GM04504 (cell line): Measurements from ENCODE around the gene C13orf46.
A peak's percentile ranks its signal among the peaks of the same experiment; 100 is the strongest.
"Not testable (repeated sequence)": the region's sequence is repeated elsewhere in the genome, so short reads cannot be mapped to it uniquely, and the experiment has no call there.

ENCODE experiments used
- DNase-seq: peaks from one replicate; pipeline ENCODE4 v3.0.0-alpha.2; 2012; ENCODE audit warnings: low read depth

Gene C13orf46

GRCh38 chr13:113922412-113923118 lies 51.3 kb downstream of the C13orf46 start:
- DNase-seq = no peak

GRCh38 chr13:113921763-113922162 lies 52.1 kb downstream of the C13orf46 start:
- no peak for DNase-seq

- DNase-seq = no peak
Measured at GRCh38 chr13:113920606-113921286, 53.1 kb downstream of the C13orf46 start.

- no peak for DNase-seq
Measured at GRCh38 chr13:113919761-113920559, 53.9 kb downstream of the C13orf46 start.

DNA sequence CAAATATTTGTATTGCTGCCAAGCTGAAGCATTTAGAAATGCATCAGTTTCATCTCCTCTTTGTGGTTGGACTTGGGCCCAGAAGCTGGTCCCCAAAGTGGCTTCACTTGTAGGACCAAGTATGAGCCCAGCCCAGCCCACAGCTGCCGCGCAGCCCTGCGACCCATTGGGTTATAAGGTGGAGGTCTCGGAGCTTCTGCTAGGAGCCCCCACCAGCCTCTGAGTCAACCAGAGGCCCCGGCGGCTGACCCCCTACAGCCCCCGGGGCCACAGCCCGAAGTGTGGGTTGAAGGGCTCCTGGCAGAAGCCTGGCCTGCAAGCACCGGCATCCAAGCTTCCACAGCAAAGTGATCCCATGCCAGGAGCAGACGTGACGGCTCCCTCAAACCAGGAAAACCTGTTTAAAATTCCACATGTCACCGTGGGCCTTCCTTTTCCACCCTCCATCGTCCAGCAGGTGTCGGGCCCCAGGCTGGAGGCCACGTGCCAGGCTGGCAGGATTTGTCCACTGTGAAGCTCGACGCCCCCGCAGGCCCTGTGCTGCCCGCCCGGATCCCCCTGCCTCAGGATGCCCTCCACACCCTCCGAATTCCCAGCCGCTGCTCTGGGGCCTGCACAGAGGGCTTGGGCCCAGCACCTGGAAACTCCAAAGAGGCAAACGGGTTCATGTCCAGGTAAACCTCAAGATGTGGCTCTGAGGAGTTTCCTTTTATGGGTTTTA lies 54.7 kb downstream of the C13orf46 start:
- no peak for DNase-seq

GRCh38 chr13:113918580-113918979 lies 55.3 kb downstream of the C13orf46 start:
- DNase-seq = no peak

DNA sequence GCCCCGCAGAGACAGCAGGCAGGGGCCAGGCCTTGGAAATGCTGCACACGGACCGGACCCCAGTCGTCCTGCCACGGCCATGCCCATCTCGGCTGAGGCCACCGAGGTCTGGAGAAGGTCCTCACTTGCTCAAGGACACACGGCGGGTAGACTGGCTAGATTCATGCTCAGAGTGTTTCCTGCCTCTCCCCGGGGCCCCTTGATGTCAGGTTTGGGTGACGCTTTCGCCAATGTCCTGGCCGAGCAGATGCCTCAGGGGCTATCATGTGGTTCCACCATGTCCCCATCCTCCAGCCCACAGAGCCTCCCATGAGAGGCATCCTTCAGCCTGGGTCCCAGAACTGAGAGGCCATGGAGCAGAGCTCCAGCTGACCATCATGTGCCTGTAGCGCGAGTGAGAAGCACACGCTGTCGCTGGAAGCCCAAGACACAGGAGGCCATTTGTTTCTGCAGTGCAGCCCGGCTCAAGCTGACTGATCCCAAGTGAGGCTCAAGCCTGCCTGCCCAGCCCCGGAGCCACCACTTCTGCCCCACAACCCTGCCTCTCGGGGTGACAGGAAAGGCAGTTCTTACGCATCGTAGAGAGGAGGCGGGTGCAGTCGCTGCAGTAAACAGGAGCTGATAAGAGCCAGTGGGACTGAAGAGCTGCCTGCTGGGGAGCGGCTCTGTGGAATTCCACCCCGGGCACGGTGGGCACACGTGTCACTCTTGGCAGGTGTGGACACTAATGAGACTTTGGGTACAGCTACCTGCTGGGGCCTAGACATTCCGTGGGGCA lies 56.1 kb downstream of the C13orf46 start:
- no peak for DNase-seq

GRCh38 chr13:113917096-113917495 lies 56.8 kb downstream of the C13orf46 start:
- no peak for DNase-seq

DNA sequence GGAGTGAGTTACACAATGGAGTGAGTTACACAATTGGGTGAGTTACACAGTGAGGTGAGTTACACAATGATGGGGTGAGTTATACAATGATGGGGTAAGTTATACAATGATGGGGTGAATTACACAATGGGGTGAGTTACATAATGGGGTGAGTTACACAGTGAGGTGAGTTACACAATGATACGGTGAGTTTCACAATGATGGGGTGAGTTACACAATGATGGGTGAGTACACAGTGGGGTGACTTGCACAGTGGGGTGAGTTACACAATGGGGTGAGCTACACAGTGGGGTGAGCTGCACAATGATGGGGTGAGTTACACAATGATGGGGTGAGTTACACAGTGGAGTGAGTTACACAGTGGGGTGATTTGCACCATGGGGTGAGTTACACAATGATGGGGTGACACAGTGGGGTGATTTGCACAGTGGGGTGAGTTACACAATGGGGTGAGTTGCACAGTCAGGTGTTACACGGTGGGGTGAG lies 57.5 kb downstream of the C13orf46 start:
- peak; percentile 42 for DNase-seq

DNA sequence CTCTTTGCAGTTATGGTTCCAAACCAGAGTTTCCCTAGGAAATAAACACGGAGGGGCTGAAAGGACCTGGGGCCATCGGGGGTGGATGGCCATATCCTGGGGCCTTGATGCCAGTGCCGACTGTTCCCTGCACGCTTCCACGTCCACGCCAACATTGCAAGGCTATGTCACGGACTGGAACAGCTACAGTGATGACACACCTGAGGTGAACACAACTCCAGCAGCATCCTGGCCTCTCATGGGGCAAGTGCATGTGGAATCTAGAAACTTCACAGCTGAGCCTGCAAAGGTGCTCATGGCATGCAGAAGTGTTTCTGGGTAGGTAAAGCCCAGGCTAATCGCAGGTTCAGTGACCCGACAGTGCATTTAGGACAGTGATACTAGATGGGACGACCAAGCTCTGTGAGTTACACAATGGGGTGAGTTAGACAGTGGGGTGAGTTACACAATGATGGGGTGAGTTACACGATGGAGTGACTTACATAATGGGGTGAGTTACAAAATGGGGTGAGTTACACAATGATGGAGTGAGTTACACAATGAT lies 58.0 kb downstream of the C13orf46 start:
- DNase-seq = no peak

GRCh38 chr13:113915012-113915763 lies 58.7 kb downstream of the C13orf46 start:
- no peak for DNase-seq

- no peak for DNase-seq
Measured at GRCh38 chr13:113914333-113915011, 59.4 kb downstream of the C13orf46 start.

DNA sequence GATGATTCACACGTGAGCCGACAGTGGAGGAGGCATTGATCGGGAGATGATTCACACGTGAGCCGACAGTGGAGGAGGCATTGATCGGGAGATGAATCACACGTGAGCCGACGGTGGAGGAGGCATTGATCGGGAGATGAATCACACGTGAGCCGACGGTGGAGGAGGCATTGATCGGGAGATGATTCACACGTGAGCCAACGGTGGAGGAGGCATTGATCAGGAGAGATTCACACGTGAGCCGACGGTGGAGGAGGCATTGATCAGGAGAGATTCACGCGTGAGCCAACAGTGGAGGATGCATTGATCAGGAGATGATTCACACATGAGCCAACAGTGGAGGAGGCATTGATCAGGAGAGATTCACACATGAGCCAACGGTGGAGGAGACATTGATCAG lies 60.0 kb downstream of the C13orf46 start:
- DNase-seq = not testable (repeated sequence)

GRCh38 chr13:113913408-113913807 lies 60.5 kb downstream of the C13orf46 start:
- DNase-seq = not testable (repeated sequence)

DNA sequence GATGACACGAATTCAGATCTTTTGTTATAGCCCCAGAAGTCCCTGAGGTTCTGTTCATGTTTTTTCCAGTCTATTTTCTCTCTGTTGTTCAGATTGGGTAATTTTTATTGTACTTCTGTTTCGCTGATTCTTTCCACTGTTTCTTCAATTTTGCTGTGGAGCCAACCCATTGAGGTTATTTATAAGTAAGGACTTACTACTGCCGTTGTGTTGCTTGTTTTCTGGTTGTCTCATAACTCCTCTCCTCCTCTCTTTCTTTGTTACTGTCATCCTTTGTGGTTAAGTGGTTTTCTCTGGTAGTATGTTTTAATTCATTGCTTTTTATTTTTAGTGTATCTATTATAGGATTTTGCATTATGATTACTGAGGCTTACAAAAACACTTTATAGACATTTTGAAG lies 61.3 kb downstream of the C13orf46 start:
- DNase-seq = no peak

GRCh38 chr13:113907635-113908617 lies 66.0 kb downstream of the C13orf46 start:
- no peak for DNase-seq

- no peak for DNase-seq
Measured at GRCh38 chr13:113906571-113906970, 67.3 kb downstream of the C13orf46 start.

- DNase-seq = no peak
Measured at GRCh38 chr13:113905942-113906341, 67.9 kb downstream of the C13orf46 start.
